Gastroesophageal sphincter (tissue), 3 donors: ENCODE results near the gene ASPA.

Source experiments
- CTCF ChIP-seq, 4 experiments: fragments of 200-600 bp in 2 of 4; fragments of 450-650 bp in 2 of 4; sonication (generic) in 1 of 4; IDR thresholded peaks; one replicate each; pipeline ENCODE4 v1.5.1; 2017 to 2019; ENCODE audit warnings: antibody characterized with exemption in 4 of 4, mild to moderate bottlenecking in 2 of 4, moderate library complexity in 2 of 4
- EP300 ChIP-seq: sonication (generic); formaldehyde crosslinking; IDR thresholded peaks from one replicate; pipeline ENCODE4 v1.6.1; 2017; ENCODE audit warnings: antibody characterized with exemption, mild to moderate bottlenecking
- POLR2A ChIP-seq, 2 donors: fragments of 450-650 bp; IDR thresholded peaks; one replicate each; pipeline ENCODE4 v1.6.1; 2017; ENCODE audit warnings: antibody characterized with exemption in 2 of 2, mild to moderate bottlenecking in 2 of 2, moderate library complexity in 1 of 2
- POLR2AphosphoS5 ChIP-seq: sonication (generic); formaldehyde crosslinking; IDR thresholded peaks from one replicate; pipeline ENCODE4 v1.6.1; 2017; ENCODE audit warnings: antibody characterized with exemption

DNA sequence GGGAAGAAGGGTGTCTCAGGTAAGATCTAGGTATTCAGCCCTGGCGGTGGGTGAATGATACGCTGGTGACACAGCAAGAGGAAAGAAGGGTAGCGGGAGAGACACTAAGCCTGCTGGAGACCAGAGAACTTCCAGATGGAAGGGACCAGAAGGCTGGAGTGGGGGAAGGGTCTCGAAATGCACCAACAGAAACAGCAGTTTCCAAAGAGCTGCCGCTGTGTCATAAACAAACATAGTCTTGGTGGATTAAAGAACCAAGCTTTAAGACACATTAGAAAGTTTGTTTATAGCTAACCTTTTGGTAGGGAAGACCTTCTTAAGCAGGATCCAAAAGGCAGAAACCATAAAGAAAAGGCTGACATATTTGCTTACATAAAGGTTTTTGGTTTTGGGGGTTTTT is 60.9 kb downstream of the ASPA start:
- TF ChIP-seq CTCF (IDR thresholded peaks at IDR 0.05) (no peak), POLR2AphosphoS5 (no peak), POLR2A (IDR thresholded peaks at IDR 0.05) (no peak), EP300 (no peak)
